Ectodermal cell (in vitro differentiated cells): ENCODE data around the gene SYMPK. TPM values are rescaled to one million over a fixed set of nuclear protein-coding genes. Genes with fewer than 3 reads are reported as not detected.

Experiments
- H3K27ac ChIP-seq: 2 replicates; pipeline ENCODE4 v1.7.0; 2013; ENCODE audit warnings: mild to moderate bottlenecking, low read depth, low read length; ENCODE audit not compliant: insufficient read depth, poor library complexity, severe bottlenecking
- H3K27me3 ChIP-seq: 2 replicates; pipeline ENCODE4 v1.7.0; 2013; ENCODE audit warnings: mild to moderate bottlenecking, low read length; ENCODE audit not compliant: insufficient read depth, control insufficient read depth, poor library complexity, severe bottlenecking
- H3K36me3 ChIP-seq: one replicate; pipeline ENCODE4 v1.7.0; 2013; ENCODE audit warnings: low read length; ENCODE audit not compliant: control insufficient read depth, insufficient read depth
- H3K4me1 ChIP-seq: one replicate; pipeline ENCODE4 v1.7.0; 2013; ENCODE audit warnings: low read length; ENCODE audit not compliant: control insufficient read depth, insufficient read depth
- H3K4me3 ChIP-seq: 2 replicates; pipeline ENCODE4 v1.7.0; 2013; ENCODE audit warnings: low read depth, low read length, control low read depth; ENCODE audit not compliant: insufficient read depth
- H3K9me3 ChIP-seq: 2 replicates; pipeline ENCODE4 v1.7.0; 2013; ENCODE audit warnings: mild to moderate bottlenecking, low read length, moderate library complexity; ENCODE audit not compliant: control insufficient read depth
- WGBS, 2 experiments: methylation state at CpG; one replicate each; pipeline ENCODE4 v1.1.7; 2013; ENCODE audit warnings: missing lambda C conversion rate in 2 of 2; 5-methylcytosine and 5-hydroxymethylcytosine counted together
- polyA plus RNA-seq, 4 experiments: library from polyadenylated mRNA; stranded (reverse); fragments of 50-300 nt; gene quantifications; one replicate each; pipeline ENCODE4 v1.2.3, GENCODE V29; 2013

SYMPK gene
- polyA plus RNA-seq (2013, experiment 1 of 4): 77.6 TPM
- 78.5 TPM for polyA plus RNA-seq (2013, experiment 2 of 4)
- 64.5 TPM for polyA plus RNA-seq (2013, experiment 3 of 4)
- polyA plus RNA-seq (2013, experiment 4 of 4): 66.3 TPM

- Histone ChIP-seq H3K4me1 (no peaks in the 10 kb centered on the region), H3K9me3 (no peaks in the 10 kb centered on the region), H3K27me3 (peaks cover 27% of the 10 kb centered on the region), H3K4me3 (peak within 1 kb of the TSS; percentile 82), H3K27ac (peak within 1 kb of the TSS; percentile 84), H3K36me3 (no peaks in the 10 kb centered on the region)
- WGBS, 2 experiments: 0% methylated on average over 65 of the region's 65 CpGs
Measured at GRCh38 chr19:45862564-45863334, at the start of gene SYMPK. SYMPK (minus strand) TSS chr19:45863147; CDS start chr19:45854495, 8,652 bp downstream.

DNA sequence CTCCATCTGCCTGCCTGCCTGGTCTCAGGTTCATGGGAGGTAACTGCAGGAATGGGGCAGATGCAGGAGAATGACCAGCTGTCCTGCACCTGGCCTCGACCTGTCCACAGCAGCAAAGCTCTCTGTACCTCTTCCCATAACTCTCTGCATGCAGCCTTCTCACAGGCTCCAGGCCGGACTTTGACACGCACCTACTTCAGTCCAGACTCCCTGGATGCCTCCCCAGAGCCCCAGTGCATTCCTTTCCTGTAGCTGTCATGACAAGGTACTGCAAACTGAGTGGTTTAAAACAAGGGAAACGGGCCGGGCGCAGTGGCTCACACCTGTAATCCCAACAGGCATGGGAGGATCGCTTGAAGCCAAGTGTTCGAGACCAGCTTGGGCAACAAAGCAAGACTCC, 48.3 kb upstream of the SYMPK start:
- H3K36me3 ChIP-seq: no peaks in the 10 kb centered on the region
- H3K27me3 ChIP-seq: no peaks in the 10 kb centered on the region
- H3K4me1 ChIP-seq: no peaks in the 10 kb centered on the region
- no peak overlapping the region for H3K4me3 ChIP-seq
- WGBS, 2 experiments: 91 to 93% methylated on average over 8 of the region's 8 CpGs
- no peak overlapping the region for H3K27ac ChIP-seq
- H3K9me3 ChIP-seq: no peaks in the 10 kb centered on the region

DNA sequence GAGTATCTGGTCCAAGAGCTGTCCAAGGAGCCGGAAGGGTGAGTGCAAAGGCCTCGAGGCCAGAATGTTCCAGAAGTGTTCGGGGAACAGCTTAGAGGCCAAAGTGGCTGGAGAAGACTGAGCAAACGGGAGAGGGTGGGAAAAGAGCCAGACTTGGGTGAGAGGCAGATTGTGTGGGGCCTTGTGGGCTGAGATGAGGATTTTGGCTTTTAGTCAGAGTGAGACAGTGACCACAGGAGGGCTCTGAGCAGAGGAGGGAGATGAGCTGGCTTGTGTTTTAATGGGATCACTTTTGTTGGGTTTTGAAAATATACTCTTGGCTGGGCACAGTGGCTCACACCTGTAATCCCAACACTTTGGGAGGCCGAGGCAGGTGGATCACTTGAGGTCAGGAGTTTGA, 46.0 kb upstream of the SYMPK start:
- 90 to 93% methylated on average over 5 of the region's 5 CpGs for WGBS, 2 experiments
- Histone ChIP-seq H3K4me3 (no peak overlapping the region), H3K27me3 (no peaks in the 10 kb centered on the region), H3K9me3 (no peaks in the 10 kb centered on the region), H3K36me3 (no peaks in the 10 kb centered on the region), H3K27ac (no peak overlapping the region), H3K4me1 (no peaks in the 10 kb centered on the region)

DNA sequence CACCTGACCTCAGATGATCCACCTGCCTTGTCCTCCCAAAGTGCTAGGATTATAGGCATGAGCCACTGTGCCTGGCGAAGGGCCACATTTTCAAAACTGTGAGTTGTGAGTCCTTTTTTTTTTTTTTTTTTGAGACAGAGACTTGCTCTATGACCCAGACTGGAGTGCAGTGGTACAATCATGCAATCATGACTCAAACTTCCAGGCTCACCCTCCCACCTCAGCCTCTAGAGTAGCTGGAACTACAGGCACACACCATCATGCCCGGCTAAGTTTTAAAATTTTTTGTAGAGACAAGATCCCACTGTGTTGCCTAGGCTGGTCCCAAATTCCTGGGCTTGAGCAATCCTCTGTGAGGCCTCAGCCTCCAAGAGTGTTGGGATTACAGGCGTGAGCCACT, 43.3 kb upstream of the SYMPK start:
- Histone ChIP-seq H3K9me3 (no peaks in the 10 kb centered on the region), H3K27ac (no peak overlapping the region), H3K4me3 (no peak overlapping the region), H3K36me3 (no peaks in the 10 kb centered on the region), H3K27me3 (peaks cover 11% of the 10 kb centered on the region), H3K4me1 (no peaks in the 10 kb centered on the region)
- 91 to 96% methylated on average over 3 of the region's 3 CpGs for WGBS, 2 experiments

DNA sequence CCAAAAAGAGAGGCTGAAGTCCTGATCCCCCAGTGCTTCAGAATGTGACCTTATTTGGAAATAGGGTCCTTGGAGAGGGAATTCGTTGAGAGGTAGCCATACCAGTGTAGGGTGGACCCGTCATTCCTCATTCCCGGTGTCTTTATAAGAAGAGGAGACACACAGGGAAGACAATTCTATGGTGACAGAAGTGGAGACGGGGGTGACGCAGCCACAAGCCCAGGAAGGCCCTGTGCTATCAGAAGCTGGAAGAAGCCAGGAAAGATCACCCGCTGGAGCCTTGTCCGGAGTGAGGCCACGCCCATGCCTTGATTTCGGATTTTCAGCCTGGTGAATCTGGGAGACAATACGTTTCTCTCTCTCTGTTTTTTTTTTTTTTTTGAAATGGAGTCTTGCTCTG, 42.1 kb upstream of the SYMPK start:
- H3K4me1 ChIP-seq: no peaks in the 10 kb centered on the region
- H3K9me3 ChIP-seq: no peaks in the 10 kb centered on the region
- peaks cover 7% of the 10 kb centered on the region for H3K36me3 ChIP-seq
- peaks cover 23% of the 10 kb centered on the region for H3K27me3 ChIP-seq
- H3K4me3 ChIP-seq: no peak overlapping the region
- 86 to 92% methylated on average over 10 of the region's 10 CpGs for WGBS, 2 experiments
- H3K27ac ChIP-seq: no peak overlapping the region

DNA sequence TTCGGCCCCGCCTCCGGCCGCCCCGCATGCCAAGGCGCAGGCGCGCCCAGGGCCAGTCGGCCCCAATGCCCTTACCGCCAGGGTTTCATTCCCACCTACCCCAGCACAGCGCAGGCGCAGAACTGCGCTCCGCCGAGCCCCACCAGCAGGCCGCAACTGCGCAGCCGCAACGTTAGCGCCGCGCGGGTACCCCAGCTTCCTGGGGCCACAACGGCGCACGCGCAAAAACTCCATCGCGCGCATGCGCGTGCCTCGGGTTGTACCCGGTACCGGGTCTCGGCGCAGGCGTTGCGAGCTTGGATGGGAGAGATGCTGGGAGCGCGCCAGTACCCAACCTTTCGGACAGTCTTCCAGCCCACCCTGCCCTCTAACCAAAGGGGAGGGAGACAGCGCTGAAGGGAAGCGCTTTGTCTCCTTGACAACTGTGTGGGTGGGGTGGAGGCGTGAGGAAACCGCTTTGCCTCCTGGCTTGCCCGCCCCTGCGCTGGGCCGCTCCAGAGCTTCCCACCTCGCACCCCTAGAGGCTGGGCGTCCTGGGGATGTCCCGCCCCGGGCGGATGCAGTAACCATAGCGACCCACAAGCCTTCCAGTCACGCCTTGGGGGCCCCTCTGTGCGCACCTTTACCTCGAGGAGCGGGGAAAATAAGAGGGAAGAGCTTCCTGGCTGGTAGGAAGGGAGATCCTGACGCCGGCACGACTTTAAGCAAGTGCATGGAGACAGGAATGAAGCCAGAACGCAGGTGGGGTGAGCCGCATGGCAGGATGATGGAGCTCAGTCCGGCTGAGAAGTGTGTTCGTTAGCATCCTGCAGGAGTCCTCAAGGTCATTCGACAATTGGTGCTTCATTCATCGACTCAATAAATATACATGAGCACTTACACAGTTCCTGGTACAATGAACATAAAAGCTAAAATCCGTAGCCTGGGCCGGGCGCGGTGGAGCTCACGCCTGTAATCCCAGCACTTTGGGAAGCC, 40.0 kb upstream of the SYMPK start:
- Histone ChIP-seq H3K9me3 (no peaks in the 10 kb centered on the region), H3K36me3 (peaks cover 15% of the 10 kb centered on the region), H3K4me1 (no peaks in the 10 kb centered on the region), H3K27ac (peak overlapping the region; percentile 45), H3K27me3 (peaks cover 24% of the 10 kb centered on the region), H3K4me3 (peak overlapping the region; percentile 57)
- 6 to 7% methylated on average over 73 of the region's 73 CpGs for WGBS, 2 experiments

DNA sequence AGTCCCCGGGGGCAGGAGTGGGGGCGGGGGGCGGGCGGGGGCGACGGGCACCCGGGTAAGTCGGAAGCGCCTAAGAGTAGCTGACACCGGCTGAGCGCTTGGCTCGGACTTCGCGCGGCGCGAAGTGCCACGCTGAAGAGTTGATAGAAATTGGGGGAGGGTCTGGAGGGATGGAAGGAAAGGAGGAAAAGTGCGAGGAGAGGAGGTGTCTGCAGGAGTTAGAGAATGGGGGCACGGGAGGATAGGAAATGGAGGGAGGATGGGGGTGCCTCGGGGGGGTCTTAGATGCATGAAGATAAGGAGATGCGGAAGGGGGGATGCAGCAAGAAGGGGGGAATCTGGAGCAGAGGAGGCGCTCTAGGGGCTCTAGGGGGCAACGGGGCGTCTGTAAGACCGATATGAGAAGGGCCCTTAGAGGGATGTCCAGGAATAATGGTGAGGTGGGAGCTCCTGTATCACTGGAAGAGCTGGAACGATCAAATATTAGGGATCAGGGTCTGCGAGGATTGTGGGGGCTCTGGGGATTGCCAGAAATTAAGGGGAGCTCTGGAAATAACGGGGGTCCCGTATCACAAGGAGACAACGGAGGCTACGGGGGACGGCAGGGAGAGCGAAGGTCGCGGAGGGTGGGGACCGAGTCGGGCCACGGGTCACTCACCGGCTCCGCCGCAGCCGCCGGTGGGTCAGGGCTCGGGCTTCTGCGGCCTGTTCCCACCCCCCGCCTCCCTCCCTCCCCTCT, 39.1 kb upstream of the SYMPK start, which contains the start of gene MYPOP:
TSS of gene MYPOP (minus strand) at position 702 of the 739 bp plus-strand sequence. CDS start 840 bp downstream, outside the sequence.
- H3K9me3 ChIP-seq: no peaks in the 10 kb centered on the region
- H3K27me3 ChIP-seq: peaks cover 24% of the 10 kb centered on the region
- 1% methylated on average over 47 of the region's 47 CpGs for WGBS, 2 experiments
- H3K4me3 ChIP-seq: peak within 1 kb of the TSS; percentile 57
- peak within 1 kb of the TSS; percentile 45 for H3K27ac ChIP-seq
- peaks cover 15% of the 10 kb centered on the region for H3K36me3 ChIP-seq
- H3K4me1 ChIP-seq: no peaks in the 10 kb centered on the region

GRCh38 chr19:45901432-45901911, 38.5 kb upstream of the SYMPK start:
- WGBS, 2 experiments: 2% methylated on average over 69 of the region's 69 CpGs
- no peaks in the 10 kb centered on the region for H3K4me1 ChIP-seq
- peaks cover 15% of the 10 kb centered on the region for H3K36me3 ChIP-seq
- peaks cover 24% of the 10 kb centered on the region for H3K27me3 ChIP-seq
- no peak overlapping the region for H3K27ac ChIP-seq
- peak overlapping the region; percentile 49 for H3K4me3 ChIP-seq
- H3K9me3 ChIP-seq: no peaks in the 10 kb centered on the region

GRCh38 chr19:45900738-45901431, 37.9 kb upstream of the SYMPK start:
- Histone ChIP-seq H3K4me1 (no peaks in the 10 kb centered on the region), H3K36me3 (peaks cover 15% of the 10 kb centered on the region), H3K27me3 (peaks cover 24% of the 10 kb centered on the region), H3K9me3 (no peaks in the 10 kb centered on the region), H3K4me3 (peak overlapping the region; percentile 49), H3K27ac (no peak overlapping the region)
- 32 to 34% methylated on average over 22 of the region's 22 CpGs for WGBS, 2 experiments
